Right lobe of liver (tissue), 4 donors: ENCODE results near the gene RNF13.

Source experiments
- CTCF ChIP-seq, 4 donors: fragments of 200-600 bp in 3 of 4; fragments of 450-650 bp in 1 of 4; IDR thresholded peaks; one replicate each; pipeline versions ENCODE4 v1.5.1 to v1.8.0; 2016 to 2022; ENCODE audit warnings: antibody characterized with exemption in 4 of 4, mild to moderate bottlenecking in 2 of 4
- POLR2A ChIP-seq: fragments of 450-650 bp; IDR thresholded peaks from one replicate; pipeline ENCODE4 v1.6.1; 2017; ENCODE audit warnings: antibody characterized with exemption, mild to moderate bottlenecking
- donor health status: DM: no; HTN: no; CAD: no.
- donor health status: DM: no; HTN: no; CAD: no.
- donor health status: DM: no; HTN: yes; CAD: no.

GRCh38 chr3:149860881-149861280, 47.9 kb downstream of the RNF13 start:
- TF ChIP-seq CTCF (IDR thresholded peaks at IDR 0.05), result no peak
- TF ChIP-seq POLR2A, result no peak
